GM18498 (cell line): Measurements from ENCODE around the gene PPP1R9B.

ENCODE experiments used
- ATAC-seq: cut with Tn5 transposase; IDR thresholded peaks from one replicate; pipeline ENCODE4 v1.9.1; 2021; ENCODE audit warnings: mild to moderate bottlenecking, moderate library complexity; ENCODE audit not compliant: unreplicated experiment

Gene PPP1R9B

GRCh38 chr17:50150354-50151040, at the start of gene PPP1R9B:
TSS of gene PPP1R9B (minus strand) at chr17:50150677. CDS start at chr17:50150513, 164 bp downstream.
- ATAC-seq = no peak

GRCh38 chr17:50199803-50200456, 49.5 kb upstream of the PPP1R9B start:
- ATAC-seq = peak; percentile 46

- ATAC-seq = no peak
Observed at GRCh38 chr17:50199211-50199802, 48.8 kb upstream of the PPP1R9B start.

GRCh38 chr17:50198026-50198669, 47.7 kb upstream of the PPP1R9B start:
- no peak for ATAC-seq

- ATAC-seq = no peak
Observed at GRCh38 chr17:50196826-50197225, 46.3 kb upstream of the PPP1R9B start.

GRCh38 chr17:50196036-50196435, 45.6 kb upstream of the PPP1R9B start:
- ATAC-seq = no peak

- no peak for ATAC-seq
Observed at GRCh38 chr17:50194934-50195865, 44.7 kb upstream of the PPP1R9B start.

- ATAC-seq = no peak
Observed at GRCh38 chr17:50194140-50194933, 43.9 kb upstream of the PPP1R9B start.

- ATAC-seq = no peak
Observed at GRCh38 chr17:50192618-50193291, 42.3 kb upstream of the PPP1R9B start.

GRCh38 chr17:50192144-50192617, 41.7 kb upstream of the PPP1R9B start:
- ATAC-seq = no peak

- no peak for ATAC-seq
Observed at GRCh38 chr17:50191359-50192143, 41.1 kb upstream of the PPP1R9B start.

GRCh38 chr17:50190603-50191358, 40.3 kb upstream of the PPP1R9B start:
- ATAC-seq = no peak

GRCh38 chr17:50190293-50190602, 39.8 kb upstream of the PPP1R9B start:
- ATAC-seq = no peak

- no peak for ATAC-seq
Observed at GRCh38 chr17:50189550-50190292, 39.2 kb upstream of the PPP1R9B start.

- ATAC-seq = no peak
Observed at GRCh38 chr17:50188921-50189549, 38.6 kb upstream of the PPP1R9B start.

- no peak for ATAC-seq
Observed at GRCh38 chr17:50188531-50188920, 38.0 kb upstream of the PPP1R9B start.
